Motor neuron (in vitro differentiated cells): ENCODE measurements around the gene APOL2. TPM values are rescaled to one million over a fixed set of nuclear protein-coding genes. Genes with fewer than 3 reads are reported as not detected.

ENCODE experiments used
- ATAC-seq, 8 experiments: fragments of 200-7000 bp; cut with Tn5 transposase; replicated peaks in 6 of 8; 2 replicates each; pipeline ENCODE4 v1.8.0; 2021; ENCODE audit warnings: mild to moderate bottlenecking in 8 of 8, moderate library complexity in 8 of 8
- H3K27ac ChIP-seq, 2 donors: fragments of 250-450 bp; sonication (Bioruptor Pico); 2 replicates each; pipeline ENCODE4 v1.9.0; 2021; ENCODE audit warnings: antibody characterized with exemption in 2 of 2, mild to moderate bottlenecking in 2 of 2, moderate library complexity in 1 of 2
- H3K4me1 ChIP-seq, 2 donors: fragments of 250-450 bp; sonication (Bioruptor Pico); replicated peaks in 1 of 2; 2 replicates each; pipeline ENCODE4 v1.6.1; 2021; ENCODE audit warnings: antibody characterized with exemption in 2 of 2, mild to moderate bottlenecking in 2 of 2, moderate library complexity in 1 of 2
- H3K4me3 ChIP-seq, 5 donors: fragments of 250-450 bp; sonication (Bioruptor Pico); 2 replicates each; pipeline ENCODE4 v1.9.0; 2021; ENCODE audit warnings: antibody characterized with exemption in 5 of 5, mild to moderate bottlenecking in 5 of 5, moderate library complexity in 4 of 5
- WGBS, 10 experiments: fragments of 450-650 bp; shearing (Covaris generic); methylation state at CpG; one replicate each; pipeline ENCODE4 v1.0.0; 2022; 5-methylcytosine and 5-hydroxymethylcytosine counted together
- in situ Hi-C, 9 experiments: fragments of 400-800 bp; cut with MboI; loops; one replicate each; pipeline ENCODE4 v1.15.0; 2021; ENCODE audit warnings: low sequenced_read_pairs in 9 of 9, low pct_unique_long_range_greater_than_20kb in 2 of 9; ENCODE audit not compliant: unreplicated experiment in 9 of 9
- total RNA-seq, 8 experiments: library from RNA; unstranded; fragments of 300-600 nt; gene quantifications; 2 replicates each; pipeline versions ENCODE4 v1.2.3 to v1.2.4, GENCODE V29; 2022

Gene APOL2
- total RNA-seq, 8 experiments from 2014 or later, result 4.7 to 160 (median 27.8) TPM

DNA sequence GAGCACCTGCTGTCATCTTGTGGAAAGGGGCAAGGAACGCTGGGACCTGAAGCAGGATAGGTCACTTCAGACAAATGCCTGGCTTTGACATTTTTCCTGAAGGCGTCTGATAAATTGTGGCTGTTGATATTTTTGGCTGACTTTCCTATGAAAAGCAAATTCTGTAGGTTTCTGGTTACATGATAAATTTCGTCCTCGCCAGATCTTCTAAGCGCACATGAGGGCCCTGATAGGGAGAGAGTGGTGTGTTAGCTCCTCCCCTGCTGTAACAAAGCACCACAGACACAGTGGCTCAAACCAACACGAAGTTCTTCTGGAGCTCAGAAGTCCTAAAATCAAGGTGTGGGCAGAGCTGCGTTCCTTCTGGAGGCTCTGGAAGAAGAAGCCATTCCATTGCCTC lies 57.3 kb downstream of the APOL2 start:
- Histone ChIP-seq H3K4me3 (no peak overlapping the region), H3K4me1 (no peaks in the 10 kb centered on the region), H3K27ac (no peak overlapping the region)
- in situ Hi-C loops, result no loop called here
- no peak for ATAC-seq
- 40 to 100% (median 73%) methylated on average over 1 to 7 of the region's 7 CpGs; no CpG with 5 or more reads in 1 of the 10 experiments for WGBS, 10 experiments

DNA sequence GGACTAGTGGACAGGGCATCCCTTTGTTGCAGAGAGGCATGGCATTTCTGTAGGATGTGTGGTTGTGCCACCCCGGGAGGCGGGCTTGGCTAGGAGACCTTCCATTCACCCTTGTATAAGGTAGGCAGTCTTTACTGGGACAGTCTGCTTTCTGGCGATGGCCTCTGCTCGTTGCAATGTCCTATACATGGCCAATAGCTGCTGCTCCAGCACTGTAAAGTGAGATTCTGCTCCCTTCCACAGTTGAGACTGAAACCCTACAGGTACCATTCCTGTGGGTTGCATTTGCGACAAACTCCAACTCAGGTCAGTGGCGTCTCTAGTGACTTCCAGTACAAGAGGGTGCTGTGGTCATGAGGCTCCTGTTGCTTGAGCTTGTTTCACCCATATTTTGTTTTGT lies 58.4 kb downstream of the APOL2 start:
- Histone ChIP-seq H3K4me1 (no peaks in the 10 kb centered on the region), H3K4me3 (no peak overlapping the region), H3K27ac (no peak overlapping the region)
- ATAC-seq, result no peak
- 48 to 92% (median 73%) methylated on average over 2 to 6 of the region's 6 CpGs; no CpG with 5 or more reads in 4 of the 10 experiments for WGBS, 10 experiments
- in situ Hi-C loops, result no loop called here

DNA sequence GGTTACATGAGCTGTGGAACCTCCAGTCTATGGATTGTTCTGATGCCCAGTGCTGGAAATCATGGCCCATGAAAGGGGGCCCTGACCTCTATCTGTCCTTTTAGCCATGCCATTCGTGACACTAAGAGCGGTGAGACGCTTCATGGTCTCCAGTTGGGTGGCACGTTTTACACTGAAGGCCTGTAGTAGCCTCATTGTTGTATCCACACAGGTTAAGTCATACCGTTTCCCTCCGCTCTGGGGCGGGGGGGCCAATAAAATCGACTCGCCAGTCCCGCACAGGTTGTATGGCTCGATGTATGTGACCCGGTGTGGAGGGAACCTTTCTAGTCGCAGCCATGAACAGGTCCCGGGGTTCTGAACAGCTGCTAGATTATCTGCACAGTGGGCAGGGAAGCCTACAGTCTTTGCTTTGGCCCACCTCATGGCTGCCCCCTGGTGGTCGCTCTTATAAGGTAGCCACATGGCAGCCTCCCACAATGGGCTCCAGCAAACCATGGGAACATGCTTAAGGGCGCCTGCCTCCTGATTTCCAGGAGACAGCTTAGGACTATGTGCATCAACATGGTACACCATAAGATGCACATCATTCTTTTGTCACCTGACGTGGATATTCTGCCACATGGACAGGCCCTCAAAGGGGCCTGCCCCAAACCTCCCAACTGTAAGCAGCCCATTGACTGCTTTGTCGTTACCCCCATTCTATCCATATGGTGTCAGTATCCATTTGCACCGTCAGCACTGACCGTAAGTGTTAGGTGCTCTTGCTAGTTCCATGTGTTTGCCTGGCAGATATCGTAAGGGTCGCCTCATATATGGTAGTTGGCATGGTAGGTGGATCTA lies 59.1 kb downstream of the APOL2 start:
- ATAC-seq, result peak; percentile 33 to 100 (median 61)
- H3K27ac ChIP-seq, result no peak overlapping the region
- in situ Hi-C loops, result no loop called here
- 25 to 93% (median 67%) methylated on average over 2 to 15 of the region's 22 CpGs for WGBS, 10 experiments
- no peak overlapping the region for H3K4me3 ChIP-seq
- no peaks in the 10 kb centered on the region for H3K4me1 ChIP-seq

DNA sequence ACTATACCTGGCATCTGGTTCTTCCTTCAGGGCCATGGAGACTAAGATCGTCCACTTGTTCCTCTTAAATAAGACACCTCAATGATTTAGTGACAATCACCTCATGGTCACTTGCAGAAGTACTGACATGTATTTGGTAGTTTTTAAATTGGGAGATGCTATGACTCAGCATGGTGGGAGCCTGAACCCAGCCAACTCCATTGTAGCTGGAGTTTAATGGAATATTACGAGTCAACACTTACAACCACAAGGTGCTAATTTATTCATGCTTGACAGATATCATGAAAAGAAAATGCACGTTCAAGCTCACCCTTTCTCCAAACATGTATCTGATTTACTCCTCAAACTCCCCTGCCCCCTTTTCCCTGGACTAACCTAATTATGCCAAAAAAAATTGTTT lies 62.2 kb downstream of the APOL2 start:
- no peak for ATAC-seq
- Histone ChIP-seq H3K27ac (no peak overlapping the region), H3K4me1 (no peaks in the 10 kb centered on the region), H3K4me3 (no peak overlapping the region)
- 14 to 100% (median 67%) methylated on average over 1 to 3 of the region's 3 CpGs; no CpG with 5 or more reads in 2 of the 10 experiments for WGBS, 10 experiments
- in situ Hi-C loops, result no loop called here

Other genes starting within 250 kb of the APOL2 start
- gene RBFOX2, start 210.7 kb downstream of the APOL2 start, total RNA-seq, result 100 to 1,000 TPM; 105 to 229 (median 174) TPM
- 10 to 100 TPM in 2 of 8 experiments, 1 to 10 TPM in 3, under 1 TPM in 2, not detected in 1; 0.09 to 31.4 (median 2.5) TPM for gene APOL3, start 78.8 kb downstream of the APOL2 start, total RNA-seq
- gene APOL4, start 37.7 kb downstream of the APOL2 start, total RNA-seq, result 10 to 100 TPM in 2 of 8 experiments, 1 to 10 TPM in 3, under 1 TPM in 2, not detected in 1; 0.08 to 32.6 (median 5.1) TPM
- gene APOL1, start 13.6 kb upstream of the APOL2 start, total RNA-seq, result 100 to 1,000 TPM in 1 of 8 experiments, 10 to 100 TPM in 3, under 1 TPM in 3, not detected in 1; 0.09 to 171 (median 14.0) TPM
- 100 to 1,000 TPM in 2 of 8 experiments, 10 to 100 TPM in 6; 10.0 to 119 (median 53.1) TPM for gene MYH9, start 148.4 kb upstream of the APOL2 start, total RNA-seq
- 10 to 100 TPM; 44.9 to 82.2 (median 61.0) TPM for gene TXN2, start 242.1 kb upstream of the APOL2 start, total RNA-seq